Measurements from ENCODE around the gene CLTA. TPM values are rescaled to one million over a fixed set of nuclear protein-coding genes. Genes with fewer than 3 reads are reported as not detected.

CLTA gene
- total and polyA plus RNA-seq, 2 of the 8 experiments (the other 6 are each of a cell fraction or from before 2014, with no cell fraction given): 137 to 236 TPM

DNA sequence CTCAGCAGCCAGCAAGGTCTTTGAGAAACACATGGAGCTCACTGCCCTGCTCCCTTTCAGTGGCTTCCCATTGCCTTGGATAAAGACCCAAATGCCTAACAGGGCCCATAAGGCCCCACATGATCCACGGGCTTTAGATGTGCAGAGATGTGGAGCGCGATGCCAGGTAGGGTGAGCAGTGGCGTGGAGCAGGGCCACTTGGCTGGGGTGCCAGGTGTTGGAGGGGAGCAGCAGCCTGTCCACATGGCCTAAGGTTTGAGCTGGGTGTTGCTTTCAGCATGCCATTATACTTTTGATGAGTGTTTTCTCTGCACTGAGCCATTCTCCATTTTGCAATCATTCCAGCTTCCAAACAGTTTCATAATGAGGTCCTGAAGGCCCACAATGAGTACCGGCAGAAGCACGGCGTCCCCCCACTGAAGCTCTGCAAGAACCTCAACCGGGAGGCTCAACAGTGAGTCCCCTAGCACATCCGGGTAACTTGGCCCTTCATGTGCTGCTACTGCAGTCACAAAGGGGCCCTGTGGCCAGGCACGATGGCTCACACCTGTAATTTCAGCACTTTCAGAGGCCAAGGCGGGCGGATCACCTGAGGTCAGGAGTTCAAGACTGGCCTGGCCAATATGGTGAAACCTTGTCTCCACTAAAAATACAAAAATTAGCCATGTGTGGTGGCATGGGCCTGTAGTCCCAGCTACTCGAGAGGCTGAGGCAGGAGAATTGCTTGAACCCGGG lies 43.1 kb upstream of the CLTA start:
- no peak overlapping the region for H2BK20ac ChIP-seq (ENCODE audit: low read length)
- DNase-seq (ENCODE audit: low read depth in 1 of 2, low spot score in 2 of 2) (no peak), FAIRE-seq (no peak)
- no peaks in the 10 kb centered on the region; a peak in 1 of 8 replicates for H3K36me3 ChIP-seq (ENCODE audit: control insufficient read depth in 2 of 4, insufficient read depth in 4 of 4, low read length in 3 of 4)
- no peaks in the 10 kb centered on the region for H3K27me3 ChIP-seq (replicated peaks in 1 of 4; ENCODE audit: control insufficient read depth in 3 of 4, extremely low read depth in 1 of 4, insufficient read depth in 3 of 4, low read length in 3 of 4)
- no peak overlapping the region for H2BK15ac ChIP-seq (ENCODE audit: low read length)
- H4K20me1 ChIP-seq (replicated peaks in 1 of 2; ENCODE audit: control insufficient read depth in 1 of 2, insufficient read depth in 2 of 2, low read length in 2 of 2): peaks cover 0 to 4% of the 10 kb centered on the region in 2 experiments
- no peak overlapping the region for H2BK120ac ChIP-seq (replicated peaks; ENCODE audit: low read depth, low read length)
- H3K4me1 ChIP-seq (replicated peaks in 1 of 4; ENCODE audit: control insufficient read depth in 3 of 4, insufficient read depth in 4 of 4, low read length in 3 of 4): peaks cover 0 to 4% (median 0%) of the 10 kb centered on the region in 4 experiments; a peak in 1 of 7 replicates
- H3K18ac ChIP-seq (ENCODE audit: extremely low read depth, low read length): no peak overlapping the region
- no peak overlapping the region for H3K56ac ChIP-seq (replicated peaks; ENCODE audit: insufficient read length, low read depth, low read length)
- no peak overlapping the region for H2AK5ac ChIP-seq (ENCODE audit: low read depth, low read length)
- H4K8ac ChIP-seq (ENCODE audit: extremely low read depth, insufficient read depth, low read length): no peak overlapping the region
- no peak overlapping the region for H3K4me3 ChIP-seq (ENCODE audit: extremely low read depth in 1 of 4, insufficient read depth in 2 of 4, low read depth in 3 of 4, low read length in 4 of 4)
- H3K23ac ChIP-seq (ENCODE audit: insufficient read length): no peak overlapping the region
- ChIA-PET POLR2A (ENCODE audit: partially characterized antibody) (interaction anchor here (1.4 kb wide), 1 partner anchor 107 kb away, joined by 3 read pairs; no protein-coding TSS in a partner anchor), CTCF (ENCODE audit: partially characterized antibody) (interaction anchor here (0.8 to 5.3 kb wide), 3 partner anchors 18 to 60 kb away, joined by 3 to 48 read pairs (median 3); no protein-coding TSS in a partner anchor)
- no peaks in the 10 kb centered on the region for H3K79me2 ChIP-seq (ENCODE audit: control insufficient read depth in 1 of 2, insufficient read depth in 2 of 2, low read length in 2 of 2)
- no peak for TF ChIP-seq EP300 (IDR thresholded peaks at IDR 0.05; ENCODE audit: borderline replicate concordance in 1 of 2, low read depth in 2 of 2, low read length in 2 of 2)
- TF ChIP-seq SP1 (IDR thresholded peaks at IDR 0.05; ENCODE audit: low read depth, low read length): no peak
- TF ChIP-seq, protein P1, sequence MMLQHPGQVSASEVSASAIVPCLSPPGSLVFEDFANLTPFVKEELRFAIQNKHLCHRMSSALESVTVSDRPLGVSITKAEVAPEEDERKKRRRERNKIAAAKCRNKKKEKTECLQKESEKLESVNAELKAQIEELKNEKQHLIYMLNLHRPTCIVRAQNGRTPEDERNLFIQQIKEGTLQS (IDR thresholded peaks at IDR 0.05; ENCODE audit: insufficient read depth, low read depth, low read length): no peak
- no peak overlapping the region for H2BK5ac ChIP-seq (ENCODE audit: low read depth, low read length)
- no peak overlapping the region for H3K9ac ChIP-seq (replicated peaks in 1 of 4; ENCODE audit: extremely low read depth in 1 of 4, low read depth in 3 of 4, low read length in 3 of 4)
- no peak overlapping the region for H3K4ac ChIP-seq (replicated peaks; ENCODE audit: insufficient read length, low read depth, low read length)
- no peak overlapping the region for H2AFZ ChIP-seq (ENCODE audit: low read length)
- peaks cover 4% of the 10 kb centered on the region; the same call in 1 of the 2 replicates for H3K23me2 ChIP-seq (ENCODE audit: low read depth, low read length)
- H4K91ac ChIP-seq (replicated peaks; ENCODE audit: insufficient read length, low read length): no peak overlapping the region
- H2BK12ac ChIP-seq (ENCODE audit: low read depth, low read length): no peak overlapping the region
- no peak overlapping the region for H3K14ac ChIP-seq (ENCODE audit: insufficient read length)
- H3K9me3 ChIP-seq (ENCODE audit: insufficient read depth in 2 of 2, low read depth in 1 of 2, low read length in 1 of 2): peaks cover 0 to 7% of the 10 kb centered on the region in 2 experiments; a peak in 2 of 4 replicates
- H3K27ac ChIP-seq (ENCODE audit: low read depth, low read length): no peak overlapping the region
- H4K5ac ChIP-seq (ENCODE audit: insufficient read length, low read depth, low read length): no peak overlapping the region
- 91% methylated on average over 14 of the region's 14 CpGs; no CpG with 5 or more reads in 1 of the 2 experiments for WGBS, 2 experiments (ENCODE audit: extremely low coverage in 1 of 2, insufficient coverage in 1 of 2, insufficient read length in 1 of 2, insufficient replicate concordance in 2 of 2, low coverage in 1 of 2, low lambda C conversion rate in 2 of 2, missing lambda C conversion rate in 1 of 2)
- no peaks in the 10 kb centered on the region for H3K79me1 ChIP-seq (ENCODE audit: low read depth, low read length)
- no peak overlapping the region for H3K4me2 ChIP-seq (ENCODE audit: insufficient read depth in 1 of 2, low read depth in 2 of 2, low read length in 2 of 2)

Data from H1 (cell line).